NCI-H128 (cell line): ENCODE results near the gene OASL.

ENCODE experiments used
- DNase-seq: peaks from one replicate; lab custom pipeline; 2025; ENCODE audit not compliant: unreplicated experiment; lab: John Stamatoyannopoulos, UW

The OASL gene

DNA sequence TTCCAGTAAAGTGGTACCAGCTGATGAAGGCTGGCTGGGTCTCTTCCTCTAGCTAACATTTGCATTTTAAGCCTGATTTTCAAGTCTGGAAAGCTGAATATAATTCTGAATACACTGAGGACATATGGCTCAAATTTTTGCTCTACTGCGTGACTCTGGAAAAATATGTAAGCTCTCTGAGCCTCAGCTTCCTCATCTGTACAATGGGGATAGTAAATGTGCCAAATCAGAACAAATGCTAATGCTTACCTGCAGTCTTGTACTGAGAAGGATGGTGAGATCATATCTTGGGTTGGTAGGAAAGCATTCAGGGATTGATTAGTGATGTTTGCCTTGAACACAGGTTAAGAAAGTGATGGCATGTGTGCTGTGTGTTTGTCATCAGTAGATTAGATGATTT is 46.1 kb downstream of the OASL start:
- DNase-seq: no peak

DNA sequence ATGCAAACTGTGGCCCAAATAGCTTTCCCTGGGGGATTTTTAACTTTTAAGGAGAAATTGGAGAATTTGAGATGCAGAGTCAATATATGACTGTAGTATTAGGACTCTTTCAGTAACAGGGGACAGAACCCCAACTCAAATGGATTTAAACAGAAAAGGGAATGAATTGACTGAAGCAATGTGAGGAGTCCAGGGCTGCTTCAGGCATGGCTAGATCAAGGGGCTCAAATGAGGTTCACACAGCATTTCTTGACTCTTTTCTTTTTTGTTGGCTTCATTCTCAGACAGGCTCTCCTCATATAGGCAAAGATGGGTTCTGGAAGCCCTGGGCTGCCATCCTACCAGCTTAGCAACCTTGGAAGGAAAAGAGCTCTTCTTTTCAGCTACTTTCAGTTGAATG is 47.1 kb downstream of the OASL start:
- no peak for DNase-seq

- DNase-seq: no peak
Observed at GRCh38 chr12:120990487-120991055, 48.5 kb downstream of the OASL start.

GRCh38 chr12:120989687-120990086 is 49.4 kb downstream of the OASL start:
- DNase-seq: no peak

GRCh38 chr12:120988658-120989057 is 50.4 kb downstream of the OASL start:
- DNase-seq: no peak

GRCh38 chr12:120988234-120988633 is 50.8 kb downstream of the OASL start:
- DNase-seq: no peak

- DNase-seq: no peak
Observed at GRCh38 chr12:120984351-120984898, 54.6 kb downstream of the OASL start.

DNA sequence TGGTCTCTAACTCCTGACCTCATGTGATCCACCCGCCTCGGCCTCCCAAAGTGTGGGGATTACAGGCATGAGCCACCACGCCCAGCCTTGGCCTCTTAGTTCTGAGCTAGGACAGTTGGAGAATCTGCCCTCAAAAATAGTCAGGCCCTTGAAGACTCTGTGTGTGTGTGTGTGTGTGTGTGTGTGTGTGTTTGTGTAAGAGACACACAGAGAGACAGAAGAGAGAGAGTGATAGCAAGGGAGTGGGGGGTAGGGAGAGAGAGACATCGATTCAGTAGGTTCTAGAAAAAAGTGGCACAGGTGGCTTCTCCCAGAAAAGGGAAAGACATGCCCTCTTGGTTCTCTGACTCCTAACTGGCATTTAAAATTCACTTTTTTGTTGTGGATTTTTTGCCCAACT is 55.3 kb downstream of the OASL start:
- no peak for DNase-seq

GRCh38 chr12:120982659-120983058 is 56.4 kb downstream of the OASL start:
- DNase-seq: no peak

- no peak for DNase-seq
Observed at GRCh38 chr12:120981407-120981941, 57.6 kb downstream of the OASL start.

- no peak for DNase-seq
Observed at GRCh38 chr12:120980800-120981368, 58.2 kb downstream of the OASL start.

GRCh38 chr12:120979862-120980696 is 59.0 kb downstream of the OASL start:
- no peak for DNase-seq

DNA sequence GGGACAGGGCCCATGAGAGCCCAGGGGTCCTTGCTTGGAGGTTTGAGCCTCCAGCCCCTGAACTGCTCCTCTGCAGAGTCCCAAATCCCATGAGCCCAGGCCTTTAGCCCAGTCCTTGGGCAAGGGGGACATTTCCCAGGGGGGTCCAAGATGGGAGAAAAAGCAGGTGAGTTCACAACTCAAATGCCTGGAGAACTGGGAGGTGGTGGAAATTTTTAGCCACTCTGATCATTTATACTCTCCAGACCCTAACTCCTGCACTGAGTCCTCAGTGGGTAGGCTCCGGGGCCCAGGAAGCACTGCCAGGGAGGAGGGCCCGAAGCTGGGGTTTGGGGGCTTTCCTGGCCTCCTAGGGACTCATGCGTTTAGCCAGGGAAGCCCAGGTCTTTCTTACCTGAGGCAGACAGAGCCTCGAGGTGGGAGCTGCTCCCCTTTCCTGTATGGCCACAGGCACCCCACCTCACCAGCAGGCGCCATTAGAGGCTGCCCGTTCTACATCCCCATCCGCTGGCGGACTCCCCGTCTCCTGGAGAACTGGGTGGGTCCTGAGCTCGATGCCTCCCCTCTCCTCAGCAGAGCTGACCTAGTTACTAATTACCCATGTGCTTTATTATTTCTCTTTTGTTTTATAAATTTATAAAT is 59.7 kb downstream of the OASL start:
- no peak for DNase-seq

- DNase-seq: no peak
Observed at GRCh38 chr12:120978296-120979219, 60.5 kb downstream of the OASL start, which contains the start of gene HNF1A. TSS of gene HNF1A (plus strand) at chr12:120978543. CDS start at chr12:120978769, 226 bp downstream.

DNA sequence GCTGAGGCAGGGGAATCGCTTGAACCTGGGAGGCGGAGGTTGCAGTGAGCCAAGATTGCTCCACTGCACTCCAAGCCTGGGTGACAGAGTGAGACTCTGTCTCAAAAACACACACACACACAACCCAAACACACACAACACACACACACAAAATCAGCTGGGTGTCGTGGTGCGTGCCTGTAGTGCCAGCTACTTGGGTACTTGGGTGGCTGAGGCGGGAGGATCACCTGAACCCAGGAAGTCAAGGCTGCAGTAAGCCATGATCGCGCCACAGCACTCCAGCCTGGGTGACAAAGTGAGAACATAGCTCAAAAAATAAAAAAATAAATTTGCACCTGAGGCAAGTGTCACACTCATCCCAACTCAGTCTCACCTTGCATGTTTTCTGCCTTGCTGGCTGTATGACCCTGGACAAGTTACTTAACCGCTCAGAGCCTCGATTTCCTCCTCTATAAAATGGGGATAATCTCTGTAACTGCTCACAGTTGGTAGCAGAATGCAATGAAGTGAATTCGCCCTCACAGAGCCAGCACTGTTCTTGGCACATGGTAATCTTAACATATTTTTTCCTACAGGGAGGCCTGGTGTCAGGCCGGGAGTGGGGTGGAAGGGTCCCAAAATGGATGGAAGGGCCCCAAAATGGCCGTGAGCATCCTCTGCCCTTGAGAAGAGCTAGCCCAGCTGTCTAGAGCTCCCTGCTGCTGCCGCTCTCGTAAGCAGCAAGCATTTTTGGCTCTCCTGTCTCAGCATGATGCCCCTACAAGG is 61.3 kb downstream of the OASL start:
- DNase-seq: no peak

DNA sequence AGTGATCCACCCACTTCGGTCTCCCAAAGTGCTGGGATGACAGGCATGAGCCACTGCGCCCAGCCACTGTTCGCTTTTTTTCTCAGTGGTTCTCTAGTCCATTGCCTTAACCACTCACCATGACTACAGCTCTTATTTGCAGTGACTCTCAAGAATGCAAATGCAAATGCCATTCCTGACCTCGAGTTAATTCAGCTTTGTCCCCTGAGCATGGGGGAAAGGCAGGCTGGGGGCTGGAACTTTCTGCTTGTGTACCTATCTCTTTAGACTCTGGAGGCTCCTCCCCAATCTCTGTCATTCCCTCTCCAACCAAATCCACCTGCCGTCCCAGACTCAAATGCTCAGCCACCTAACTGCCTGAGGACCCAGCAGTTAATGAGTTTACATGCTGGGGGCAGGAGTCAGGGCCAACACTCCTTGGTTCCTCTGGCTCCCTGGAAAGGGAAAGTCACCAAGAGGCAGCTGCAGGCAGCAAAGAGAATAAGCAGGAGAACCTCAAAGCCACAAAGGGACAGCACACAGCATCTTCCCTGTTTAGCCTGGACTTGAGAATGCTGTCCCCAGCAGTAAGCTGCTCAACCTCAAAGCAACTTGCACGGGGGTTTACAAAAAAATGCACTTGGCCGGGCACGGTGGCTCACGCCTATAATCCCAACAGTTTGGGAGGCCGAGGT is 66.0 kb downstream of the OASL start:
- no peak for DNase-seq

- DNase-seq: no peak
Observed at GRCh38 chr12:120971299-120972180, 67.5 kb downstream of the OASL start.

- DNase-seq: no peak
Observed at GRCh38 chr12:120970310-120970709, 68.7 kb downstream of the OASL start.
